Kidney epithelial cell (primary cell): ENCODE results near the gene LFNG. TPM values are rescaled to one million over a fixed set of nuclear protein-coding genes. Genes with fewer than 3 reads are reported as not detected.

Source experiments
- DNase-seq: peaks from one replicate; pipeline ENCODE4 v3.0.0-alpha.2; 2010; ENCODE audit warnings: low read depth
- H3K27me3 ChIP-seq: 2 replicates; pipeline ENCODE4 v1.6.0; 2011; ENCODE audit warnings: low read length; ENCODE audit not compliant: control insufficient read depth, insufficient read depth
- H3K36me3 ChIP-seq: 2 replicates; pipeline ENCODE4 v1.5.1; 2011; ENCODE audit warnings: low read length; ENCODE audit not compliant: control insufficient read depth, insufficient read depth
- H3K4me3 ChIP-seq: 2 replicates; pipeline ENCODE4 v1.5.1; 2011; ENCODE audit warnings: low read depth, mild to moderate bottlenecking, control low read depth, low read length
- CTCF ChIP-seq: IDR thresholded peaks from 2 replicates; pipeline ENCODE4 v1.5.1; 2011; ENCODE audit warnings: mild to moderate bottlenecking, moderate library complexity, low read length, control low read depth, inconsistent platforms; ENCODE audit not compliant: insufficient read depth, poor library complexity, severe bottlenecking
- total RNA-seq: library from RNA; depleted of rRNA; stranded (reverse); fragments of >200 nt; gene quantifications from 2 replicates; pipeline ENCODE4 v1.2.3, GENCODE V29; 2015

LFNG gene
- total RNA-seq, 1 donor from 2014 or later: 39.7 TPM

- Histone ChIP-seq H3K4me3 (no peak overlapping the region), H3K36me3 (no peaks in the 10 kb centered on the region), H3K27me3 (peaks cover 23% of the 10 kb centered on the region)
- DNase-seq: no peak
- TF ChIP-seq CTCF: no peak
These were observed 39.5 kb upstream of the LFNG start for GRCh38 chr7:2480070-2480408.

- peaks cover 23% of the 10 kb centered on the region for H3K27me3 ChIP-seq
- TF ChIP-seq CTCF: no peak
- no peaks in the 10 kb centered on the region for H3K36me3 ChIP-seq
- H3K4me3 ChIP-seq: no peak overlapping the region
- DNase-seq: no peak
These were observed 38.4 kb upstream of the LFNG start for GRCh38 chr7:2481195-2481594.

GRCh38 chr7:2482725-2483451, 36.7 kb upstream of the LFNG start:
- H3K36me3 ChIP-seq: no peaks in the 10 kb centered on the region
- DNase-seq: no peak
- H3K4me3 ChIP-seq: no peak overlapping the region
- peaks cover 20% of the 10 kb centered on the region for H3K27me3 ChIP-seq
- TF ChIP-seq CTCF: no peak

DNA sequence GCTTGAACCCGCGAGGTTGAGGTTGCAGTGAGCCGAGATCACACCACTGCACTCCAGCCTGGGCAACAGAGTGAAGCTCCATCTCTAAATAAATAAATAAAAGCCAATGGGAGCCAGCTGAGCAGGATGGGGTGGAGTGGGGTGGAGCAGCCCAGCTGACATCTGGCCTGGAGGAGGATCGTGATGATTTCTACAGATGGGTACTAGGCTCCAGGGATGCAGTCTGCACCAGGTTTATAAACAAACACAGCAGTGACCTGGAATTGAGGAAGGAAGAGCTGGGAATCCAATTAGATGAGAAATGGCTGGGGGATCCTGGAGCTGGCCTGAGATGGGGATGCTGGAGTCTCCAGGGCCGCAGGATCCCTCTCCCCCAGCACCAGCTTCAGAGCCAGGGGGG, 36.1 kb upstream of the LFNG start:
- H3K27me3 ChIP-seq: peaks cover 18% of the 10 kb centered on the region
- H3K4me3 ChIP-seq: no peak overlapping the region
- no peaks in the 10 kb centered on the region for H3K36me3 ChIP-seq
- DNase-seq: no peak
- no peak for TF ChIP-seq CTCF

- H3K27me3 ChIP-seq: peaks cover 10% of the 10 kb centered on the region
- H3K4me3 ChIP-seq: no peak overlapping the region
- H3K36me3 ChIP-seq: no peaks in the 10 kb centered on the region
- no peak for TF ChIP-seq CTCF
- no peak for DNase-seq
These were observed 34.7 kb upstream of the LFNG start for GRCh38 chr7:2484868-2485267.
